Superior temporal gyrus (tissue), 1 donor: ENCODE measurements around the gene CCDC141.

Experiments
- DNase-seq: peaks from one replicate; pipeline ENCODE4 v3.0.0-alpha.2; 2016; ENCODE audit errors: extremely low spot score

CCDC141 gene

DNA sequence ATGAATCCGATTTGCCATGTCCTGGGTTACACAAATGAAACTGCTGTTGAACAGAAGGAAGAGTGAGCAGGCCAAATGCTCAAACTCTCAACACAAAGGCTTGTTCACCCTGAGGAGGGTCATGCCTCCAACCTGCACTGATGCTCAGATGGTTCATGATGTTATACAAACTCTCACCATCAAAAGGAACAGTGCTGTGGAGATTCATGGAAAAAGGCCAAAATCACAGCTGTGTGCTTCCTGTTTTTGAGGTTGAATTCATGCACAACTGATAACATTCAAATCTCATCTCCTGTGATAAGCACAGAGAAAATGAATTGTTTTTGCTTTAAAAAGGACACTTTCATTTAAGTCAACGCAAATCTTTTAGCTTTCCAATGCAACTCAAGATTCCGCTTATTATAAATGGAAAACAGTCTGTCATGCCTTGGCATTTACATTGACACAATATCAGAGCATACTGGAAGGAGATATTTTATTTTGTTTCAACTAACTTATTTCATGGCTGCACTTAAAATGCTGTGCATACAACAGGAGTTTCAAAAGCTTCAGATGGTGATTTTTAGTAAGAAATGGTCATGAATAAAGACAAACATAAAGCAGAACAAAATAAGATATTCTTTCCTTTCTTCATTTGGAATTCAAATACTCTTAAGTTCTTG lies 220.5 kb downstream of the CCDC141 start:
- DNase-seq, result peak; percentile 41

DNA sequence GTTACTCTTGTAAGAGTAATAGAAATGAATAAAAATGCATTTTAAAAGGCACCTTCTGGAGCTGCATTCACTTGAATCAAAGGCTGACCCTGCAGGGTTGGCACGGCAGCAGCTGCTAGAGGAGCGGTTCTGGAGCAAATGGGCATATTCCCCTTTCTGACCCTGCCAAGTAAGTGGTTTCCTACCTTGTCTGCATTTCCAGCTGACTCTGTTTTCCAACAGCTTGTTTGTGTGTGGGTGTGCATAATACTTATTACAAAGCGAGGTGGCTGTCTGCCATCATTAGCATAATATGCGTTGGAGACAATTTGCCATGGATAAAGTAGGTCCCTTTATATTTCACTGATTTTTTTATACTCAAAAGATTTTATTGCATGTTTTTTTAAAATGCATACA lies 221.5 kb downstream of the CCDC141 start:
- DNase-seq, result no peak

DNA sequence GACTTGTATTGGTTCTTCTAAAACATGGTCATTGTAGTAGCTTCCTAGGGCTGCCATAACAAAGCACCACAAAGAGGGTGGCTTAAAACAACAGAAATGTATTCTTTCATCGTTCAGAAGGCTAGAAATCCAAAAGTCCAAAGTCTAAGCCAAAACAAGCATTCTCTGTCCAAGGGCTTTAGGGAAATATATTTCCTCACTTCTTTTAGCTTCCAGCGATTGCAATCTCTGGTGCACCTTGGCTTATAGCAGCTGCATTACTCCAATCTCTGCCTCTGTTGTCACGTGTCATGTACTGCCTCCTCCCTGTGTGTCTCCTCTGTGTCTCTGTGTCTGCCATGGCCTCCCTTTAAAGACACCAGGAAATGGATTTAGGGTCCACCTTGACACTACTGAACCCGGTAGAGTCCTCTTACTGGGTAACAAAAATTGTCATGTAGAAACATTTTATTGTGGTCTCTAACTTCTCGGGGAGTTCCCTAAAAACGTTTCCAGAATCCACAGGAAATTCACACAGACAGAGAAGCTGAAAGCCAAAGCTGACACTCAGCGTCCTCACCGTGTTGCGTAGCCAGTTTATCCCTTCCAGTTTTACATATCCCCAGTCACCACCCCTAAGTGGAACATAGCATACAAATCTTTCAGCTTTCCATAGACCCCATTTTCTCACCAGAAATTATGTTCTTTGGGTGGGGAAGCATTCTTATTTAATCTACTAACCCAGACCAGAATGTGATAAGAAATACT lies 222.0 kb downstream of the CCDC141 start:
- DNase-seq, result no peak

DNA sequence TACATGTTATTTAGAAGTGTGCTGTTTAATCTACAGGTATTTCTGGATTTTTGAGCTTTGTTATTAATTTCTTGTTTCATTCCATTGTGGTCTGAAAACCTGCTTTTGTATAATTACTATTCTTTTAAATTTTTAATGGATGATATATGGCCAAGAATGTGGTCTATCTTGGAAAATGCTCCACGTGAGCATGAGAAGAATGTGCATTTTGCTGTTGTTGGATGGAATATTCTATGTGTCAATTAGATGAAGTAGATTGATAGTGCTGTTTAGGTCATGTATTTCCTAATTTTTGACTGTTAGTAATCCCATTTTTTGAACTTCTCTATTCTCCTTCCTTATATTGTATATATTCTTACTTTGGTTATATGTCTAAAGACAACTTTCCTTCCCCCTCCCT lies 222.8 kb downstream of the CCDC141 start:
- no peak for DNase-seq

DNA sequence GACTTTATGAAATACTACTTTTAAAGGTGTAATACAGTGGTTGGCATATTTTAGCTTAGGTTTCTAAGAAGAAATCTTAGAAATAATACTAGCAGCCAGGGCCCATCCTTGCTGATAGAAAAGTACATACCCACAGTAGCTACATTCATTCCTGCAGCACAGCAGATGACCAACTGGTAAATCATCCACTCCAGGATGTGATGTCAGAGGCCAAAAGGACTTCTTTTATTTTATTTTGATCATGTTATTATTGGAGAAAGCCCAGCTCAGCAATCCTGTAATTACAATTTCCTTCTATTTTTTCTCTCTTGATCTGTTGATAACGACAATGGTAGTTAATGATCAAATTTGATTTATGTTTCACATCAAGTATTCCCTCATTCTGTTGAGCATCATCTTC lies 224.8 kb downstream of the CCDC141 start:
- DNase-seq, result no peak

DNA sequence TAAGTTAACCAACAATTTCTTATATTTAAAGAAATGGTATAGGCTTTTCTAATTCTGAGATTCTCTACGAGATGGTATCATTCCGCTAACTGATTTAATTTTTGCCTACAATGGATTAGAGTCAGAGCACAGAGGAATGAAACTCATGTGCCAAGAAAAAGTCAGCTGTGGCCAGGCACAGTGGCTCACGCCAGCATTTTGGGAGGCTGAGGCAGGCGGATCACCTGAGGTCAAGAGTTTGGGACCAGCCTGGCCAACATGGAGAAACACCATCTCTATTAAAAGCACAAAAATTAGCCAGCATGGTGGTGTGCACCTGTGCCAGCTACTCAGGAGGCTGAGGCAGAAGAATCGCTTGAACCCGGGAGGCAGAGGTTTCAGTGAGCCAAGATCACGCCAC lies 225.8 kb downstream of the CCDC141 start:
- no peak for DNase-seq

DNA sequence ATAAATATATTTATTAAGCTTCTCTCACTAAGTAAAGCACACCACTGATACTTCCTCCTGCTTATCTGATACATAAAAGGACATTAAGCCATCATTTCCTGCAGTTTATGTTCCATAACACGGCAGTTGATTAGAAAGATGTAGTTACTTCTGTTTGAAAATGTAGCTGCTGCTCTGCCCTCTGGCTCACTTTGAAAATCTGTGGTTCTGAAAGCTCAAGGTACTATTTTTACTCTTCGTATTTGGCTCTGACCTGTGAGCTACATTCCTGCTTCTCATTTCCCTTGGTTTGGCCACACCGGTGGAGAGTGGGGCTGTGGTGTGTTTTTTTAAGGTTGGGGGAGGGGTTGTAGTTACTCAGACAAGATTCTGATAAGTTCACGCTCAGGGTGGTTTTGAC lies 229.9 kb downstream of the CCDC141 start:
- DNase-seq, result no peak

DNA sequence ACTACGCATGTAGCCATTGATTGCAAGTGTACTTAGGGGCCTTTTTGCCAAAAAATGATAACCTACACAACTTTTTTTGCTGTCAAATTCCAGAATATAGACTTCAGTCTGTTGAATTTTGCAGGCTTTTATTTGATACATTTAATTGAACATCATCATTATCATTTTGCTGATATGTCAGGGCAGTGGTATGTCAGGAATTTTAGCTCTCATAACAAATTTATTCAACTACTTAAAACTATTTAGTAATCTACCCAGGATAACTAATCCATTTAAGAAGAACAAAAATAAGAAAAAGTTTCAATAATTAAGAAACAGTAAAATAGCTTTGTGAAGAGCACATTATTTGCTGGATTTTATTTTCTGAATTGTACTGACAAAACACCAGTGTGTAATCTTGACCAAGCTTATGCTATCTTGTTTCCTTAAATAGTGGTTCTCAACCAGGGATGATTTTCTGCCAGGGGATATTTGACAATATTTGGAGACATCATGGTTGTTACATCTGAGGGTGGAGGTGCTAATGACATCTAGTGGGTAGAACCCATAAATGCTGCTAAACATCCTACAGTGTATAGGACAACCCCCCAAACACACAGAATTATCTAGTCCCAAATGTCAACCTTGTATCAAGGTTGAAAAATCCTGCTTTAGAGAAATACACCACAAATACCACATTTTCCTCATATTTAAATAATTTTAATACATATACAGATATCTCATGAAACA lies 230.6 kb downstream of the CCDC141 start:
- DNase-seq, result no peak

DNA sequence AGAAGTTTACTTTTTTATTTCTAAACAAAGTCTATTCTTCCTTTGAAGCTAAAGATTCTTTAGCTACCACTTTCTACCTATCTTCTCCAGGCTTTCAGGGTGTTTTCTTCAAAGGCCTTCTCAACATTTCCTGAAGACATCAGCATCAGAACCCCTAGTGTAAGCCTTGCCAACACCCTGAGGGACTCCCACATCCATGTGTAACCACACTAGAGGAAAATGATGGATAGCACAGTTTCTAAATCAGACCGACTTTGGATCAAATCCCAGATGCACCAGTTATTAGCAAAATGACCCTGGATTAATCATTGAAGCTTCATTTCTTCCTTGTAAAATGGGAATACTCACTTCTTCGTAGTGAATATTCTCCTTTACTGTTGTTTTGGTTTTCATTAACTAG lies 238.0 kb downstream of the CCDC141 start:
- DNase-seq, result no peak

DNA sequence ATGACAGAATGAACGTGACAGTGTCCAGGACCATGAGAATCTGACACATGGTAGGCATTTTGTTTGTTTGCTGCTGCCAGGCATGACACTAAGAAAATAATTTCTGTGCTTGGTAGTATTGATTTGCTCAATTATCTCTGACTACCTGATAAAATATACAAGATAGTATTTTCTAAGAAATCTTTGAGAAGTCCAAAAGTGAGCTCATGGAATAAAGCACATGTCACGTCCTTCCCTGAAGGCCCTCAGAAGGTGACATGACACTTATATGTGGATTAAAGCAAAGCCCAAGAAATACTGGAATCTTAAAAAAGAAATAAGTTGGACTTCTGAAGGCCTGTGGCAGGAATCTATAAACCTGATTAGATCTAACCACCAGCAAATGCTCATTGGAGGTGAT lies 238.9 kb downstream of the CCDC141 start:
- DNase-seq, result no peak

DNA sequence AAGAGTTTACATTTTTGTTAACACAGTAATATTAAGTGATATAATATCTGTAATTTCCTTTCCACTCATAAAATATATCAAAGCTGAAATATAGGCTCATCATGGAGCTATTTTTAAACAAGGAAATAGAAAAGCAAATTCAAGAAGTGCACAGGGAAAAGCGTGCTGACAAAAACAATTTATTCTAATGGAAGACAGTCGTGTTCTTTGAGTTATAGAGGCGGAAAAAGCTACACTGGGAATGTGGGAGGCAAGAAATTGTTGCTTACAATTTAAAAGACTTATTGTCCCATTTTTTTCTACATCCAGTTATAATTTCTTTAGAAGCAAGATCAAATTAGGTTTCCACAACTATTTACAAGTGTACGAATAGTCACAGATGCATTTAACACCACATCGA lies 239.5 kb downstream of the CCDC141 start:
- DNase-seq, result no peak

DNA sequence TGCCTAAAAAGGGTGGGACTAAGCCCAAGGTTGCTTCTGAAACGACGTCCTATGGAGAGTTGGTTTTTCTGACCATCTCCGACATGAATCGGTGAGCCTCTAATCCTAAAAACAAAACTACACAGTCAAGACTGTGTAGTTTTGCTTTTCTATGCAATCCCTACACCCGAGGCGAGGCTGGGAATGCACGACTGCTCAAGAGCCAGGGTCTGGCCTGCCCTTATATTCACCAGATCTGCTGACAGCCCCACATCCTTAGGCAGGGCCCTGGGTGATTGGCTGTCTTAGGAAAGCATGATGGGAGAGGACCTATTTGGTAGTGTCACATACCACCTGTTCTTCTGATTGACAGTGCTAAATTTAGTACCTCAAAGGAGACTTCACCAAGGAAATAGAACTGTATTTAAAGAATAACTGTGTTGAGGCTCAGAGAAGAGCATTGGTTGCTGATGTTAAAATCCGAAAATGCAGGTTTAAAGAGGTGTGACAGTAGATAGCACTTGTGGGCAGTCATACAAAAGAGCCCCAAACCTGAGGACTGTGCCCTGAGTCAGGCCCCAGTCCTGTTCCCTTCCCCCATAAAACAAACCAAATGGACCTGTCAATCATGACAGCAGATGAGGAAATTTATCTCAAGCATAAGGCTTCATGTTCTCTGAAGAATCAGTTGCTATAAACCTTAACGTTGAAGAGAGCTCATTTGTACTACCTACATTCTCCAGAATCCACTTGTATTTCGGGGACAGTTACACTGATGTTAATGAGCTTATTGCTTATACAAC lies 242.5 kb downstream of the CCDC141 start, which contains the start of gene TTN:
Gene TTN (minus strand): TSS at position 197 of the 782 bp plus-strand sequence. CDS start 2,781 bp downstream, outside the sequence.
- no peak for DNase-seq

DNA sequence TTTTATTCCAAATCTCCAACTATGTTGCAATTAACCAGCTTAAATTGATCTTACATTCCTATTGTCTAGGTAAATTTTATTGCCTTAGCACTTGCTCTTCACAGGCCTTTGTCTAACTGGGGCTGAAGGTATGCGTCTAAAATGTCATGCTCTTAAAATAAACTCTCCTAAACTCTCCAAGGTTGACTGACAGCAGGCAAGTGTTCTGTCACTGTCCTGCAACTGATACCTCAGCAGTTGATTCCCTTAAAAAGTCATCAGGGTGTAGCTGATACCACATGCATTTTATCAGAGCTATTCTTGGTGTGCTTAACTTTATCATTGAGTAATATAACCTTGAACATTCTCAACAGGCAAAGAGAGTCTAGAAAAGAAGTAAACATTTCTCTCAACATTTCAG lies 243.4 kb downstream of the CCDC141 start:
- no peak for DNase-seq

DNA sequence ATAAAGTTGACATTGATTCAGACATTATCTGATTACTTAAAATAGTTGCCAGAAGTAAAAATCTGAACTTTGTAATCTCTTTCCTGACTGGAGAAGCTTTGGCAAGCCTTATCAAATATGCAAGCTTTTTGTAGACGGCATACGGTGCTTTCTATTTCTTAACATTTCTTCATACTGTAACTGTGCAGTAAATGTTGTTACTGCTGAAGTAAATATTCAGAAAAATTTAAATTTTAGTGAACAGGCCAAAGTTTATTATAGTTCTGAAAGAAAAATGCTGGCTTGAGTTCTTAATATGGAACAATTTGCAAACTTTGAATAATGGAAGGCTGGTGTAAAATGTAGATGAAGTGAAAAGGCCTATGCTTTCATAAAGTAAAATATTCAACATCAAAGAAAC lies 244.5 kb downstream of the CCDC141 start:
- no peak for DNase-seq

DNA sequence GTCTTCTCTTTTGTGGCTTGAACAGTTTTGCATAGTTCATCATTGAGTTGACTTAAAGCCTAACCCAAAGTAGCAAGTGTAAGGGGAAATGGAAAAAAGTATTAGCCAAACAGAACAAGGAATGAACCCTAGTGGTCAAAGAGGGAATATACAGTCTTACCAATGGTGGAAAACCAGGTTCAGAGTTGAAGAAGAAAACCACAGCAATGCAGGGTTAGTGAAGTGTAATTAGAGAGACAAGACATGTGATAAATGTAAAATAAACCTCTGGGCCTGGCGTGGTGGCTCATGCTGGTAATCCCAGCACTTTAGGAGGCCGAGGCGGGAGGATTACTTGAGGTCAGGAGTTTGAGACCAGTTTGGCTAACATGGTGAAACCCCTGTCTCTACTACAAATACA lies 245.1 kb downstream of the CCDC141 start:
- no peak for DNase-seq

DNA sequence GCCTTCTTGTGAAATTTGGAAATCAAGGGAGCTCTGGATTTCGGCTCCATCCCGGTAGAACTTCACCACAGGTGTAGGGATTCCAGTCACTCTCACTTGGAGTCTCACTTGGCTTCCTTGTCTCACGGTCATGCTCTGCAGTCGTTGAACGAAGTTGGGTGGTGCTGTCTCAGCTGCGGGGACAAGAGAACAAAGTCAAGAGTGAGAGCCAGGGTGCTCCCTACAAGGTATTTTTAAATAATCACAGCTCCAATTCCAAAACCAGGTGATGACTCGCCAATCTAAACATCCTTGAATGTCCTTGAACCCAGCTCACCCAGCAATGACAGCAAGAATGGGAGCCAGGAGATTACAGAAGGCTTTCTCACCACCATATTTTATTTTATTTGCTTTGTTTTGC lies 249.4 kb downstream of the CCDC141 start:
- DNase-seq, result no peak

DNA sequence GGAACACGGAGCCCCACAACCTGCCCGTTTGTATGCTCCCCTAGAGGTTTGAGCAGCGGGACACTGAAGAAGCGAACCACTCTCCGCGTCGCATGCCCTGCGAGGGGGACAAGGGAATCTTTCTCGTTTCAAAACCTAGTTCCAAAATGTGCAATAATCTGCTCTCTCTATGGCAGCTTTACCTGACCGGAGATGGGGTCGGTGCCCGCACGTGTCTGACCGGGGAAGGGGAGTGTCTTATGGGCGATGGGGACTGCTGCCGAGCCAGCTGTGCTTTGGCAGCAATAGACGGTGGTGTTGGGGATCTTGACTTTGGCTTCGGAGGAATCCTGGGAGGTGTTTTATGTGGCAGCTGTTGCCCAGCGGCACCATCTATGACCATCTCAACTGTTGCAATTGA lies 250.6 kb downstream of the CCDC141 start:
- no peak for DNase-seq

DNA sequence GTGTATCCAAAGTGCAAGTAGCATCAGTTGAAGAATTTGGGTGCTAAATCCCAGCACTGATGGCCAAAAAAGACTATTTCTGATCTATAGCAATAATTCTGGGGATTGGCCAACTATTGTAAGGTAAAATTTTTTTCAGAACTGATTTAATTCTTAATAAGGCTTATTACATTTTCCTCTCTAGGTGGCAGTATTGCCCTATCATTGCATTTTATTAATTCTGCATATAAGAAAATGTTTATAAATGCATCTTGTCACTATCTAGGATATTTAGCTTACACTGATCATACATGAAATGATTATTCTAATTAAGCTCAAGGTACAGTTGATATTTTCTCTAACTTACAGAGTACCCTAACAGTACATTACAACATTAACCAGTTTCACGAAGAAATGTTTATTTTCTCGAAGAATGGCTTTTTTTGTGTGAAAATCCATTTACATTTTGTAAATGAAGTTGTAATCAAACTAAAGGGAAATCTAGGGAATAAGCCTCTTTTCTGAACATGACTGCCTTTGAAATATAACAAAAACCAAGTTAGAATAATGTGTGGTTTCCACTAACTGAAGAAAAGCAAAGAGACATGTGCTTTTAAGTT lies 253.8 kb downstream of the CCDC141 start:
- peak; percentile 80 for DNase-seq

DNA sequence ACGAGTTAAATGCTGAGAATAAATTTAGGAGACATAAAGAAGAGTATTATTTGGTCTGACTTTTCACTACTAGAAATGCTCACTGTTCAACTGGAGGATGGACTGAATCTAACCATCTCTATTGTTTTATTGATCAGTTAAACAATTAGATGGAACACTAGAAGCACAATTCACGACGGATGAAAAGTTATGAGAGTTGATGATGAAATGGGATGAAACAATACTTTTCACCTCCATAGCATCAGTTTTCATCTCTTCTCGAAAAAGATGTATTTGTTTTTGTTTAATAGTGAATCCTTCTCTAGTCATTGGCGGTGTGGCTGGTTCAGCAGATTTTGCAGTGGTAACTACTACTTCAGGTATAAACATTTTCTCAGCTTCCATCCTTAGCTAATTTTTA lies 262.0 kb downstream of the CCDC141 start:
- DNase-seq, result no peak

DNA sequence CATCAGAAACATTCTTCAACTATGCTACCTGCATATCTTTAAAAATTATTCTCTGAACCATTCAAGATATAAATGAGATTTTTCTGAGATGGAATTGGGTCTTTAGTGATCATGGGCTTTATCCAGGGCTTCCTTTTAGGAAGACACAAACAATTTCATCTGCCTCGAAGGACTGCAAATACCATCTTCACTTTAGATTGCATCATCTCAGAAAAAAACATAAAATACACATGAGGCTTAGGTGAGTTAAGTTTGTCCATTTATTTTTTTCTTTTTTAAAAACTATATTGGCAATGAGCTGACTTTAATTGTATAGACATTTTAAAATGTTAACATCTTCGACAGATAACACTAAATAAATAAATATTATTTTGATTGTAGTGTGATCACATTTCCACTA lies 262.8 kb downstream of the CCDC141 start:
- no peak for DNase-seq

DNA sequence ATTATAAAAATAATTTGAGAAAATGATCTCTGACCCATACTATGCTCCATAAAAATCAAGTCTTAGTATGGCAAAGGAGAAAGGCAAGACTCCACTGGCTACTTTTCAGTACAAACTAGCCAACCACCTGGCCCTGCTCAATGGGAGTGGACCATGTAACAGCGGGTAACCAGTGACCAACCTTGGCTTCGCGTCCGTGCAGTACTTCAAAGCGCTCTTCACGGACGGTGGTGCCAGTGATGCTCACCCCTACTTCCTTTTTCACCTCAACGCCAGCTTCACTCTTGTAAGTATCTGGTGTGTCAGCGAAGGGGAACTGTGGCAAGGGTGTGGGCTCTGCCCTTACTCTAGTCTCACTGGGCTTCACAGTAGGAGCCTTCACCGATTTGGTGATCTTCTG lies 266.0 kb downstream of the CCDC141 start:
- no peak for DNase-seq

DNA sequence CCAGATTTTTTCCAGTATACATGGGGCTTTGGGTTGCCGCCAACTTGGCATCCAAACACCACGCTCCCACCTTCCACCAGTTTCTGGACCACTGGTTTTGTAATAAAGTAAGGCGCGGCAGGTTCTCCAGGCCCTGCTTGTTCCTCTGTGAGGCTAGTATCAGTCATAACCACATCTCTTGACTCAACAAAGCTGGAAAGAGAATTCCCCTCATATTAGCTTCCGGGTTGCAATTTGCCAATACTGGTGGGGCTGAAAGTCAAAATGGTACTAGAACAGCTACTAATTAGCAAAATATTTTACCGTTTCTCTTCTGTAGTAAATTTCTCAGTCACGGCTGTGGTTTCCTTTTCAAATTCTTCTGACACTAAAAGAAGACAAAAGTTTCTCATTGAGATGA lies 267.7 kb downstream of the CCDC141 start:
- no peak for DNase-seq
